HG03108 (cell line): ENCODE data around the gene GALNT8.
"Not testable (repeated sequence)": the region's sequence is repeated elsewhere in the genome, so short reads cannot be mapped to it uniquely, and the experiment has no call there.

Source experiments
- ATAC-seq: cut with Tn5 transposase; IDR thresholded peaks from one replicate; pipeline ENCODE4 v1.9.1; 2021; ENCODE audit warnings: moderate library complexity; ENCODE audit not compliant: unreplicated experiment

The GALNT8 gene

GRCh38 chr12:4719821-4720636, at the start of gene GALNT8:
GALNT8 (plus strand) TSS chr12:4720400; CDS start chr12:4720678, 278 bp downstream.
- no peak for ATAC-seq

GRCh38 chr12:4679711-4680110, 40.5 kb upstream of the GALNT8 start:
- ATAC-seq, result no peak

- no peak for ATAC-seq
These were observed 38.5 kb upstream of the GALNT8 start for GRCh38 chr12:4681732-4682131.

- ATAC-seq, result no peak
These were observed 34.9 kb upstream of the GALNT8 start for GRCh38 chr12:4685317-4685716.

DNA sequence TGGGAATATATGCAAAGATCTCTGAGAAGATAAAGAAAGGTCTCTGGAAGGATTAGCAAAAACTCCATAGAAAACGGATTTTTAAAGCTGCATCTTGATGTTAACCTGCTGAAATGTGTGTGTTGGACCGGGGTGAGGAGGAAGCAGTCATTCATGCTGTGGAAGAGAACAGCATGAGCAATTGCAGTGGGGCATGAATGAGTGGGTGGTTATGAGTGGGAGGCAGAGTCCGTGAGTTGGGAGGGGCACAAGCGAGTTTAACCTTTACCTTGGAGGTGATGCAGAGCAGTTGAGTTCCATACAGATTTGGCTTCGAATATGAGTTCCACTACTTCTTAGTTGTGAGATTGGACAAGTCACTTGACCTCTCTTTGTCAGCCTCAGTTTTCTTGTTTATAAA, 29.4 kb upstream of the GALNT8 start:
- ATAC-seq, result no peak

DNA sequence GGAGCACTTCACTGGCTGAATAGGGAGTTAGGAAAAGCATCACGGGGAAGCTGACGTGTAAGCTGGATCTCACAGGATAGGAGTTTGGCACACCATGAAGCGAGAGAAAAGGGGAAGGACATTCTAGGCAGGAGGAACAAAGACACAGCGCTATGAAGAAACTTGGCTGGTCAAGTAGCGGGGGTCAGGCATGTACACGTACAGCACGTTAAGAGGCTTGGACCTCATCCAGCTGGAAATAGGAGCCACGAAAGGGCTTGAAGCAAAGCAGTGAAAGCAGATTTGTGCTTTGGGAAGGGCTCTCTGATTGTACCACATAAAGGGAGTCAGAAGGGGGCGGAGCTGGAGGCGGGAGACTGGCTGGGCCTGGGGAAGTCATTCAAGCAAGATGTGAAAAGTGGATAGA, 19.6 kb upstream of the GALNT8 start:
- ATAC-seq, result no peak

- ATAC-seq, result no peak
These were observed 18.6 kb upstream of the GALNT8 start for GRCh38 chr12:4701395-4702190.

GRCh38 chr12:4703676-4704075, 16.5 kb upstream of the GALNT8 start:
- no peak for ATAC-seq

- no peak for ATAC-seq
These were observed 14.4 kb upstream of the GALNT8 start for GRCh38 chr12:4705824-4706223.

- ATAC-seq, result no peak
These were observed 12.9 kb upstream of the GALNT8 start for GRCh38 chr12:4707306-4707705.

- ATAC-seq, result no peak
These were observed 10.1 kb upstream of the GALNT8 start for GRCh38 chr12:4710113-4710512.

- ATAC-seq, result no peak
These were observed 5.3 kb upstream of the GALNT8 start for GRCh38 chr12:4714879-4715278.

DNA sequence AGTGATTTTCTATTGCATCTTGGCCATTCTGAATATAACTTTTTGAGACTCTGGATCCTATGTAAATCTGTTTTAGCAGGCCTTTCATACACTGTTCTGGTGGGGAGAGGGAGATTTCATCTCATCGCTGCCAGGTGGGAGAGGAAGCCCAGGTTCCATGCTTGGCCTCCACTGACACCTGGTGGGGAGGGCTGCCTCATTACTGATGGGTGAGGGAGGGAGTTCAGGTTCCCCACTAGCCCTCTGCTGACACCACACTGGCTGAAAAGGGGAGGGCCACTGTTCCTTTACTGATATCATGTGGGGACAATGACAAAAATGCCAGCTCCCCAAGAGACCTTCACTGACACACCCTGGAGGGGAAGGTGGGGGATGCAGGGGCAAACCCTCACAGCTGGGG, 2.4 kb upstream of the GALNT8 start:
- no peak for ATAC-seq

- no peak for ATAC-seq
These were observed 416 bp downstream of the GALNT8 start for GRCh38 chr12:4720637-4720995.

GRCh38 chr12:4721587-4721986, 1.4 kb downstream of the GALNT8 start:
- ATAC-seq, result not testable (repeated sequence)

DNA sequence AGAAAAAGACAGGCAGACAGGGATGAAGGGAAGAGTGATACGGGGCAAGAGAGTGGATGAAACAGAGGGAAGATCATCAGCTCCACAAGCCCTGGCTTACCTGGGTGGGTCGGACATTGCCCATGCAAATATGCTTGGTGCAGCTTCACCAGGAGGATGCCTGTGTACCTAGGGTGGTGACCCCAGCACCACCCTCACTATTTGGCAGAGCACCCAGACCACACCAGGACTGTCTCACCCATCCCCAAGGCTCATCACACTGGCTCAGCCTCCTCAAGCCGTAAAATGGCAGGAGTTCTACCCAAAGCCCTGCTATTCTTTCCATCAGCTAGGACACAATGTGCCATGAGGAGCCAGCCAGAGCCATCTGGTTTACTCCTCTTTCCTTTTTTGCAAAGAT, 3.0 kb downstream of the GALNT8 start:
- no peak for ATAC-seq

DNA sequence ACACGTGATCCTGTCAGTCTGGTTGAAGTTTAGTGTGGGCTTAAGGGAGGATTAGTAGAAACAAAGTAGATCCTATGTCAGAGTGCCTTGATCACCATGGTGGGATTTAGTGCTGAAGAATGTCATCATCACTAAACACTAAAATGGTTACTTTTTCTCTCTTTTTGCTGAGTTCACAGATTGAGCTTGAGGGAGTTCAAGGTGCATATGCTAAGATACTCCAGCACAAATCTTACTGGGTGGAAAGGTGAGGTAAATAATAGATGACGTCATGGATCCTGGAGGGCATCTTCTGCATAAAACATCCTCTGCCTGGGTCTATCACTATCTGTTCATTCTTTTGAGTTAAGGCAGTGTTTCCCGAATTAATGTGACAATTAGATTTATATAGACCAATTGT, 4.9 kb downstream of the GALNT8 start:
- no peak for ATAC-seq

- ATAC-seq, result no peak
These were observed 14.6 kb downstream of the GALNT8 start for GRCh38 chr12:4734625-4735340.

- no peak for ATAC-seq
These were observed 15.9 kb downstream of the GALNT8 start for GRCh38 chr12:4736091-4736490.

GRCh38 chr12:4738541-4738940, 18.3 kb downstream of the GALNT8 start:
- ATAC-seq, result no peak

GRCh38 chr12:4742416-4742970, 22.3 kb downstream of the GALNT8 start:
- no peak for ATAC-seq
